ENCODE results near the gene SPRR4. TPM values are rescaled to one million over a fixed set of nuclear protein-coding genes. Genes with fewer than 3 reads are reported as not detected.

Gene SPRR4
- total and polyA plus RNA-seq, 10 of the 15 experiments (the other 5 are each of a cell fraction or from before 2014, with no cell fraction given) = not detected

DNA sequence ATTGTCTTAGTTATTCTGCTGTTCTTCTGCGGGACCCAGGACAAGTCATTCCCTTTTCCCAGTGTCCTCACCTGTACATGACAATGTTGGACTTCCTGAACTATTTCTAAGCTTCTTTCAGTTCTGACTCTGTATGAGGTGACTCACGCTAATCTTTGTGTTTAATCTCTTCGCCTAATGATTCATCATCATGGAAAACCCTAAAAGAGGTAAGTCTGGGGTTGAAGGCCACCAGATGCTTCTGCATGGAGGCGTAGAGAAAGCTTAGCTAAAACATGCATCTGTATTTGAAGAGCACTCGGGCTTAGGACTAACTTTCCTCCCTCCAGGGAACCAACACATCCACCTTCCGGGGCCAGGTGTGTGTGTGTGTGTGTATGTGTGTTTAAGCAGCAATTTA lies 16.0 kb upstream of the SPRR4 start:
- intact Hi-C loops (cut with micrococcal nuclease; ENCODE audit: unreplicated experiment) (no loop called here), in situ Hi-C loops (cut with MboI) (no loop called here)
- POLR2A ChIA-PET = interaction anchor here (0.6 kb wide), 1 partner anchor 1173 kb away, joined by 6 read pairs; no protein-coding TSS in a partner anchor
- H3K27ac ChIP-seq (ENCODE audit: control insufficient read depth, insufficient read depth) = no peak overlapping the region
- H3K27me3 ChIP-seq (replicated peaks in 1 of 2; ENCODE audit: control insufficient read depth in 2 of 2, insufficient read depth in 2 of 2, low read length in 1 of 2) = peaks cover 0 to 2% of the 10 kb centered on the region in 2 experiments; a peak in 2 of 4 replicates
- ATAC-seq (no peak), FAIRE-seq (no peak), DNase-seq (ENCODE audit: low read depth, low spot score) (no peak)
- no peaks in the 10 kb centered on the region for H3K9me3 ChIP-seq (replicated peaks; ENCODE audit: control insufficient read depth, insufficient read depth, low read length)
- no peak overlapping the region for H3K4me3 ChIP-seq
- no peak overlapping the region for H3K4me2 ChIP-seq (ENCODE audit: control insufficient read depth, insufficient read depth)
- CTCF ChIA-PET = interaction anchor here (1.5 kb wide), 1 partner anchor 238 kb away, joined by 6 read pairs; no protein-coding TSS in a partner anchor
- RAD21 ChIA-PET (ENCODE audit: unreplicated experiment) = interaction anchor here (0.9 kb wide), 1 partner anchor 11 kb away, joined by 3 read pairs; no protein-coding TSS in a partner anchor
- H3K79me2 ChIP-seq (ENCODE audit: control insufficient read depth, insufficient read depth, low read length) = no peaks in the 10 kb centered on the region
- no peak overlapping the region for H3K9ac ChIP-seq (ENCODE audit: control insufficient read depth, insufficient read depth, low read length)
- no peaks in the 10 kb centered on the region for H4K20me1 ChIP-seq (ENCODE audit: control insufficient read depth, insufficient read depth)
- BruUV-seq (replicated peaks) = no TSS peak
- SMC1A ChIA-PET (ENCODE audit: uncharacterized antibody, unreplicated experiment) = no interaction called here
- no peak overlapping the region for H2AFZ ChIP-seq (ENCODE audit: control insufficient read depth, low read depth, low read length)
- no peaks in the 10 kb centered on the region for H3K4me1 ChIP-seq (ENCODE audit: control insufficient read depth, insufficient read depth, low read length)
- TF ChIP-seq REST (IDR thresholded peaks at IDR 0.05; ENCODE audit: low read depth, low read length) (no peak), MAX (IDR thresholded peaks at IDR 0.05; ENCODE audit: low read depth, low read length) (no peak), TBL1XR1 (IDR thresholded peaks at IDR 0.05; ENCODE audit: low read depth, low read length) (no peak), SREBF1 (IDR thresholded peaks at IDR 0.05; ENCODE audit: low read length) (no peak)
- 3% methylated on average over 6 of the region's 6 CpGs for WGBS (ENCODE audit: insufficient coverage, insufficient replicate concordance, low lambda C conversion rate, missing lambda C conversion rate)
- no peaks in the 10 kb centered on the region for H3K36me3 ChIP-seq (ENCODE audit: control insufficient read depth in 2 of 2, insufficient read depth in 2 of 2, low read length in 1 of 2)

Data from GM12878 (cell line).